GM12878 (cell line): ENCODE results near the gene ATF7. TPM values are rescaled to one million over a fixed set of nuclear protein-coding genes. Genes with fewer than 3 reads are reported as not detected.

ENCODE experiments used
- ATAC-seq: fragments of 200-7000 bp; cut with Tn5 transposase; 3 replicates; pipeline ENCODE4 v1.9.1; 2020; ENCODE audit warnings: mild to moderate bottlenecking, moderate library complexity
- BruUV-seq: library from RNA; stranded (reverse); fragments of 400-500 nt; replicated peaks from 2 replicates; lab custom pipeline; 2021; lab: Mats Ljungman, UMichigan
- CTCF ChIA-PET: fragments of 300-600 bp; sonication (Branson Sonifier 250); formaldehyde crosslinking; extraction: SDS; loops from one replicate; lab custom pipeline; 2021; ENCODE audit warnings: inconsistent platforms; lab: Yijun Ruan, JAX
- POLR2A ChIA-PET: fragments of 350-600 bp; formaldehyde crosslinking; extraction: SDS; loops from one replicate; lab custom pipeline; 2021; ENCODE audit warnings: inconsistent platforms; lab: Charles Lee
- RAD21 ChIA-PET: fragments of 300-600 bp; sonication (Branson Sonifier 250); formaldehyde crosslinking; loops from one replicate; lab custom pipeline; 2023; ENCODE audit warnings: antibody characterized with exemption; ENCODE audit not compliant: unreplicated experiment; lab: Charles Lee
- SMC1A ChIA-PET: fragments of 300-600 bp; sonication (Branson Sonifier 250); formaldehyde crosslinking; loops from one replicate; lab custom pipeline; 2023; ENCODE audit not compliant: unreplicated experiment, uncharacterized antibody; lab: Charles Lee
- DNase-seq: peaks from one replicate; pipeline ENCODE4 v3.0.0-alpha.2; 2011; ENCODE audit warnings: low read depth, low spot score
- FAIRE-seq: peaks from 3 replicates; lab custom pipeline; 2011; peaks lifted over from hg19 to GRCh38; lab: Jason Lieb, UNC
- H2AFZ ChIP-seq: 2 replicates; pipeline ENCODE4 v1.6.0; 2011; ENCODE audit warnings: low read depth, low read length, control low read depth; ENCODE audit not compliant: control insufficient read depth
- H3K27ac ChIP-seq: 2 replicates; pipeline ENCODE4 v1.5.1; 2011; ENCODE audit warnings: control low read depth; ENCODE audit not compliant: control insufficient read depth, insufficient read depth
- H3K27me3 ChIP-seq, 2 experiments: replicated peaks in 1 of 2; 2 replicates each; pipeline versions ENCODE4 v1.6.0 to v1.6.1; 2011; ENCODE audit warnings: low read length in 1 of 2; ENCODE audit not compliant: control insufficient read depth in 2 of 2, insufficient read depth in 2 of 2
- H3K36me3 ChIP-seq, 2 experiments: 2 replicates each; pipeline ENCODE4 v1.5.1; 2011; ENCODE audit warnings: low read length in 1 of 2; ENCODE audit not compliant: control insufficient read depth in 2 of 2, insufficient read depth in 2 of 2
- H3K4me1 ChIP-seq: 2 replicates; pipeline ENCODE4 v1.6.1; 2011; ENCODE audit warnings: mild to moderate bottlenecking, low read length, moderate library complexity, mixed read lengths; ENCODE audit not compliant: control insufficient read depth, insufficient read depth
- H3K4me2 ChIP-seq: 2 replicates; pipeline ENCODE4 v1.6.0; 2011; ENCODE audit warnings: control low read depth; ENCODE audit not compliant: control insufficient read depth, insufficient read depth
- H3K4me3 ChIP-seq: fragments of 200-600 bp; sonication (generic); 2 replicates; pipeline ENCODE4 v1.5.1; 2016
- H3K79me2 ChIP-seq: 2 replicates; pipeline ENCODE4 v1.6.0; 2011; ENCODE audit warnings: low read length; ENCODE audit not compliant: control insufficient read depth, insufficient read depth
- H3K9ac ChIP-seq: 2 replicates; pipeline ENCODE4 v1.8.0; 2011; ENCODE audit warnings: low read length, control low read depth, mixed read lengths; ENCODE audit not compliant: control insufficient read depth, insufficient read depth
- H3K9me3 ChIP-seq: replicated peaks from 3 replicates; pipeline ENCODE4 v1.5.1; 2011; ENCODE audit warnings: mild to moderate bottlenecking, low read length; ENCODE audit not compliant: control insufficient read depth, insufficient read depth
- H4K20me1 ChIP-seq: 2 replicates; pipeline ENCODE4 v1.6.0; 2011; ENCODE audit not compliant: control insufficient read depth, insufficient read depth
- ATF2 ChIP-seq: IDR thresholded peaks from 2 replicates; pipeline ENCODE4 v1.6.1; 2012; ENCODE audit warnings: low read length, inconsistent platforms
- CREM ChIP-seq: IDR thresholded peaks from 2 replicates; pipeline ENCODE4 v1.6.1; 2014; ENCODE audit warnings: antibody characterized with exemption, low read depth
- ETV6 ChIP-seq, 2 experiments: fragments of 450-650 bp in 1 of 2; IDR thresholded peaks in 1 of 2; conservative IDR thresholded peaks in 1 of 2; 2 replicates each; pipeline ENCODE4 v1.6.1; 2014; ENCODE audit warnings: antibody characterized with exemption in 1 of 2, borderline replicate concordance in 1 of 2, low read depth in 1 of 2, mild to moderate bottlenecking in 1 of 2, moderate library complexity in 1 of 2
- FOXM1 ChIP-seq: IDR thresholded peaks from 2 replicates; pipeline ENCODE4 v1.6.1; 2012; ENCODE audit warnings: low read depth, mild to moderate bottlenecking, inconsistent platforms, low read length, moderate library complexity
- HDGF ChIP-seq: fragments of 450-650 bp; IDR thresholded peaks from 2 replicates; pipeline ENCODE4 v1.6.1; 2016; ENCODE audit warnings: antibody characterized with exemption
- IRF3 ChIP-seq: fragments of 450-650 bp; IDR thresholded peaks from 2 replicates; pipeline ENCODE4 v1.6.1; 2014; ENCODE audit warnings: mild to moderate bottlenecking
- LARP7 ChIP-seq: fragments of 450-650 bp; IDR thresholded peaks from 2 replicates; pipeline ENCODE4 v1.6.1; 2017; ENCODE audit warnings: mild to moderate bottlenecking
- NBN ChIP-seq: fragments of 450-650 bp; IDR thresholded peaks from 2 replicates; pipeline ENCODE4 v1.6.1; 2016
- POLR2AphosphoS2 ChIP-seq: IDR thresholded peaks from 2 replicates; pipeline ENCODE4 v1.6.1; 2011; ENCODE audit warnings: low read depth, mild to moderate bottlenecking, low read length, improper control_type of control experiment, moderate library complexity
- POLR2AphosphoS5 ChIP-seq: IDR thresholded peaks from 2 replicates; pipeline ENCODE4 v1.6.1; 2011; ENCODE audit warnings: mild to moderate bottlenecking, low read length, inconsistent platforms
- TCF7 ChIP-seq: IDR thresholded peaks from 2 replicates; pipeline ENCODE4 v1.6.1; 2014; ENCODE audit warnings: antibody characterized with exemption, borderline replicate concordance
- ZNF274 ChIP-seq: IDR thresholded peaks from one replicate; pipeline ENCODE4 v1.8.0; 2011; ENCODE audit not compliant: insufficient read length, insufficient read depth
- WGBS: methylation state at CpG from one replicate; pipeline ENCODE4 v1.1.6; 2016; ENCODE audit warnings: low lambda C conversion rate; ENCODE audit not compliant: insufficient replicate concordance, insufficient coverage; ENCODE audit errors: missing lambda C conversion rate; 5-methylcytosine and 5-hydroxymethylcytosine counted together
- in situ Hi-C: fragments of 300-500 bp; cut with MboI; formaldehyde crosslinking; loops from 9 replicates; pipeline ENCODE4 v1.14.3; 2018; ENCODE audit warnings: mixed read lengths
- intact Hi-C: fragments of 100-400 bp; cut with micrococcal nuclease; formaldehyde crosslinking; loops from one replicate; pipeline ENCODE4 v1.14.2; 2022; ENCODE audit not compliant: unreplicated experiment
- polyA plus RNA-seq, 11 experiments: library from polyadenylated mRNA; depleted of rRNA in 4 of 11; unstranded in 6 of 11; stranded (reverse) in 5 of 11; fragments of >200 nt; fragmentation: Nextera tagmentation in 4 of 11; fragmentation: Illumina TruSeq in 1 of 11; extraction: Ambion mirVana in 4 of 11; extraction: Trizol in 1 of 11; gene quantifications; 1 replicate in 1 of 11; 2 replicates in 10 of 11; pipeline versions ENCODE4 v1.2.1 to v1.2.3, GENCODE V29; 2011 to 2016; ENCODE audit warnings: inconsistent platforms in 2 of 11, missing spikeins in 2 of 11, low read depth in 1 of 11
- total RNA-seq, 4 experiments: library from RNA; depleted of rRNA in 3 of 4; stranded (reverse); fragments of >200 nt in 3 of 4; fragmentation: Illumina TruSeq in 1 of 4; extraction: Trizol in 1 of 4; gene quantifications; 2 replicates each; pipeline versions ENCODE4 v1.2.1 to v1.2.3, GENCODE V29; 2013 to 2021

ATF7 gene
- total and polyA plus RNA-seq, 10 of the 15 experiments (the other 5 are each of a cell fraction or from before 2014, with no cell fraction given): 9.1 to 30.7 (median 21.8) TPM

GRCh38 chr12:53515291-53515680 lies 110.9 kb downstream of the ATF7 start (continued):
- no peak for TF ChIP-seq IRF3
- no peak for TF ChIP-seq ZNF274
- TF ChIP-seq CREM: no peak
- TF ChIP-seq NBN: no peak

- BruUV-seq: no TSS peak
- in situ Hi-C loops: no loop called here
- no peak overlapping the region for H3K27ac ChIP-seq
- no peaks in the 10 kb centered on the region for H3K4me1 ChIP-seq
- POLR2A ChIA-PET: interaction anchor here (0.5 kb wide), 1 partner anchor 398 kb away, joined by 5 read pairs; no protein-coding TSS in a partner anchor
- DNase-seq: no peak
- FAIRE-seq: no peak
- H3K27me3 ChIP-seq: no peaks in the 10 kb centered on the region
- SMC1A ChIA-PET: no interaction called here
- intact Hi-C loops: no loop called here
- no peaks in the 10 kb centered on the region for H3K9me3 ChIP-seq
- RAD21 ChIA-PET: no interaction called here
- peaks cover 11 to 21% of the 10 kb centered on the region in 2 experiments; a peak in 3 of 4 replicates for H3K36me3 ChIP-seq
- CTCF ChIA-PET: no interaction called here
- no peak overlapping the region for H3K4me3 ChIP-seq
- 80% methylated on average over 6 of the region's 6 CpGs for WGBS
- H2AFZ ChIP-seq: no peak overlapping the region
- no peak overlapping the region for H3K9ac ChIP-seq
- no peak overlapping the region for H3K4me2 ChIP-seq
- no peaks in the 10 kb centered on the region for H3K79me2 ChIP-seq
- H4K20me1 ChIP-seq: no peaks in the 10 kb centered on the region
- ATAC-seq: no peak
- TF ChIP-seq POLR2AphosphoS2 (no peak), HDGF (no peak), FOXM1 (no peak), TCF7 (no peak), POLR2AphosphoS5 (no peak), ETV6 (conservative IDR thresholded peaks at IDR 0.05 in 1 of 2, IDR thresholded peaks at IDR 0.05 in 1 of 2; ENCODE audit: borderline replicate concordance in 1 of 2, low read depth in 1 of 2) (no peak), ATF2 (no peak), LARP7 (no peak)
Measured at GRCh38 chr12:53514628-53515290, 111.4 kb downstream of the ATF7 start.
